NCI-H446 treated with DMSO at 0.1 percent for 48 hours (cell line): ENCODE measurements around the gene TMEM255B.

Source experiments
- DNase-seq: peaks from one replicate; lab custom pipeline; 2025; lab: John Stamatoyannopoulos, UW

TMEM255B gene

DNA sequence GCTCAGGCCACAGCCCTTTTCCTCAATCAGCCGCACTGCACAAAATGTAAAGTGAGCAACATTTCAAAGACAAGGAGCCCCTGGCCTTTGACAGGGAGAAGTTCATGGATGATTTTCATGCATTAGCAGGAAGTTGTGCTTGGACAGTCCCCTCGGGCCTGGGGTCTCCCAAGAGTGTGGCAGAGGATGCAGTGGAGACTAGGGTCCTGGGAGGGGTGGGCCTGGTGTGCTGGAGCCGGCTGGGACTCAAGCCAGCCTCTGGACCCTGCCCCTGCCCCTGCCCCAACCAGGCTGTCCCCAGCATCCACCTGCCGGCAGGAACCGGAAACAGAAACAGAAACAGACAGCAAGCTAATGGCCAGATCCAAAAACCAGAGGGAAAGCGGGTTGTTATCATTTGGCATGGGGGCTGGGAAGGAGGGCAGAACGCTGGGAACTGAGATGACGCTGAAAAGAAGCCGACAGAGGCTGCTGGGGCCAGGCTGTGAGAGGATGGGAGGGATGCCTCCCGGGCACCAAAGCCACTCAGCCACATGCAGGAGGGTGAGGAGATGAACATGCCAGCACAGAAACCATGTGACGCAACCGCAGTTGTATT lies 102.5 kb downstream of the TMEM255B start:
- DNase-seq = no peak

DNA sequence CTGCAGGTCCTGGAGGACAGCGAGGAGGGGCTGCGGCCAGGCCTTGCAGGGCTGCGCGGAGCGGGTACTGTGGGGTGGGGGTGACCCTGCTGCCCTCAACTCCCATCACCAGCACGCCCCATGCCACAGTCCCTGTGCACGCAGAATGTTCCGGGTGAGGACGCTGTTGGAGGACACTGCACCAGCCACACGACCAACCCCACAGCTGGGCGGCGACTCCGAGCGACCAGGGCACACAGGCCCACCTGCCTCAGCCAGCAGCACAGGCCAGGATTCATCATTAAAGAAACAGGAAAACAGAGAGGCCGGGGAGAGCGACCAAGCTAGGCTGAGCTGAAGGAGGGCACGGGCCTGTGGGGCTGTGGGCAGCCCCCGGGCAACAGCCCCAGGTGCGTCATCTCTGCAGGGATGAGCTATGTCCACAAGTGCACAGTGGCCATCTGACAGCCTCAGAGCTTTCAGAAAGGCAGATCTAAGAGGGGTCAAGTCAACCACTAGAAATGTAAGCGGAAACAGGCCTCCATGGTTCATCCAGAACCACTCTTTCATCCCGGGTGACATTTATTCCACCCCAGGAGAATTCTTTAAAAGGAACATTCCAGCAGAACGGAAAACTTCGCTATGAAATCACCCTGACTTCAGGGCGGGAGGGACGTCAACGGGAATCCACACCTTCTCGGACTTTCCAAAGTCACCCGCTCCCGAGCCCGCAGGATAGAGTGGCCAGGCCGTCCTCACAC lies 103.3 kb downstream of the TMEM255B start:
- DNase-seq = no peak

DNA sequence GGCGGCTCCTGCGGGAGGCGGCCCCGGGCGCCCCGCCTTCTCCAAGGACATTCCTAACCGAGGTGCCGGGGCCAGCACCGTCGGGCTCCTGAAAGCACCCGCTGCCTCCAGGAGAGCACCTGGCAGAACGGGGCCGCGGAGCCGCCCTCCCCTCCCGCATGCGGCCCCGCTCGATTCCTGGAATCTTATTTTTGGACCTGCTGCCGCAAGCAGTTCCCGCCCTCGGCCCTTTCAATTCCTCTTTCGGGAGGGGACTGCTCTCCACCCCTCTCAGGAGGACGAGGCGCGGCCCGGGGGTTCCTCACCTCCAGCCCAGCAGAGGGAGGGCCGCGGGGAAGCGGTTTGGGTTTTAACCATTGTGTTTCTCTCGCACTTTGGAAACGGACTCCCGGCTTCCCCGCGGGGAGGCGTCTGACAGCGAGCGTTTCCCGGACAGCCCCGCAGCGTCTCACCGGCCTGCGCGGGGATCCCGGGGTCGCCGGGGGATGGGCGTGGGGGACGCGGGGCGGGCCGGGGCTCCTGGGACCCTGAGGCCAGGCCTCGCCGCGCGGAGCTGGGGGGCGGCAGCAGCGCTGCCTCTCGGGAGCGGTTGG lies 104.0 kb downstream of the TMEM255B start:
- DNase-seq = no peak

DNA sequence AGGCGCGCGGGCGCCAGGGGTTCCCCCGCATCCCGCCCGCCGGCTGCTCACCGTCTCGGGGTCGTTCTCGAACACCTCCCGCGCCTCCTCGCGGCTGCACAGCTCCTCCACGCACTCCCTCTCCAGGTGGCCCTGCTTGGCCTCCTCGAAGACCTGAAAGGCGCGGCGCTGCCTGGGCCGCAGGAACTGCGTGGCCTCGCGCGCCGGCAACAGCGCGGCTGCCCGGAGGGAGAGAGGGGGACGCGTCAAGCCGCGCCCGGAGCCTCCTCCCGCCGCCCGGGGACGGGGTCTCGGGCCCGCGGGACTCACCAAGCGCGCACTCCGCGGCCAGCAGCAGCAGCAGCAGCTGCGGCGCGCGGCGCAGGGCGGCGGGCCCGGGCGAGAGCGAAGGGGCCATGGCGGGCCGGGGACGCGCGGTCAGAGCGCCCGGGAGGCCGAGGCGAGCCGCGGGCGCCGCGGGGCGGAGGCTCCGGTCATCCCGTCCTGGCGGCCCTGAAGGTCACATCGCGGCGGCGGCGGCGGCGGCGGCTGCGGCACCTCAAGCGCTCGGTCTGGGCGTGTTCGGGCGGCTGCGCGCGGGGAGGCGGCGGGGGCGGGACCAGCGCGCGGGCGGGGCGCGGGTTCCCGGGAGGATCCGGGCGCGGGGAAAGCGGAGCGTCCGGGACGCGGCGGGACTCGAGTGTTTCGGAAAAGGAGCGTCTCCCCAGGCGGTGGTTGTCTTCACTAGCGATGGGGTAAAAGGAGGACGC lies 104.7 kb downstream of the TMEM255B start, which contains the start of gene GAS6:
Gene GAS6, minus strand, starts transcription at position 553 of the 749 bp plus-strand sequence. Its CDS starts 156 bp downstream, at position 397.
- DNase-seq = no peak

DNA sequence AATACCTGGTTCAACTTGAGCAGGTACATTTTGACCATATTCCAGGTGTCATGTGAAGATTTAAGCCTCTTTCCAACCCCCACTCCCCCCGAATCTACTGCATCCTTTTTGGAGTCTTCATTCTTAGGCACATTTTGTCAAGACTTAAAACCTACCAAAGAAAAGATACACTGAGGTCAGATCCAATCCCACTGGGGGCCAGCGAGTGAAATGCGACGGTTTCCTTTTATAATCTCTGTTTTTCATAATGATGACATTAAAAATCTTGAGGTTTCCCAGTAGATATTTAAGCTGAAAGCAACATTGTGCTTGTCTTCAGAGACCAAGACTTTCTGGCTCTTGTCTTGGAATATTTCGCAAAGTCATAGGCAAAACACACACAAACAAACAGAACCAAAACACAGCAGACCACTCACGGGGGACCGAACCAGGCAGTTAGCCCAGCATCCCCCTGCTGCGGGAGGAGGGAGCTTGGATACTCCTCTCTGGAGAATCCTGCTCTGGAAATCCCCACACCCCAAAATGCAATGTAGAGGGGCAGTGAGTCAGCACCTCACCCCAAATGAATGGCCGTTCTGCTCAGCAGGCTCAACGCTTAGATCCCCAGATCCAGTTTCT lies 105.4 kb downstream of the TMEM255B start:
- no peak for DNase-seq

DNA sequence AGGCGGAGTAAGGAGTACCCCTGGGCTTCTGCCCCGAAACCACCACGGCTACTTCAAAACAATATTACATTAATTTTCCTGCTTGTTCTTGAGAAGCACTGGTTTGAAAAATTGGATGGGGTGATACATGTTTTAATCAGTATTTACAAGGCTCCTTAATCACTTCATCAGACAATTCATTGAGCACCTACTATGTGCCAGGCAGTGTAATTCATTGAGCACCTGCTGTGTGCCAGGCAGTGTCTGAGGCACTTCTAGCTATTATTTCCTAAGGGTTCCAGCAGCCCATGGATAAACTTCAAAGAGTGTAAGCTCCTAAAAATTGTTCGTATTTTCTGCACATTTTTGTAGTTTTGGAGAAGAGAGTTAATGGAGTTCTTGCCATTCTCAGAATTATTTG lies 106.4 kb downstream of the TMEM255B start:
- no peak for DNase-seq
